GM12864 (cell line): Measurements from ENCODE around the gene COTL1.

Source experiments
- DNase-seq: peaks from one replicate; pipeline ENCODE4 v3.0.0-alpha.2; 2011; ENCODE audit warnings: low read depth
- H3K4me3 ChIP-seq: 2 replicates; pipeline ENCODE4 v1.5.1; 2011; ENCODE audit warnings: mild to moderate bottlenecking, low read depth, low read length, control low read depth
- CTCF ChIP-seq: IDR thresholded peaks from 2 replicates; pipeline ENCODE4 v1.5.1; 2011; ENCODE audit warnings: low read depth, mild to moderate bottlenecking, moderate library complexity, low read length, control low read depth, inconsistent platforms; ENCODE audit errors: missing control alignments

COTL1 gene

DNA sequence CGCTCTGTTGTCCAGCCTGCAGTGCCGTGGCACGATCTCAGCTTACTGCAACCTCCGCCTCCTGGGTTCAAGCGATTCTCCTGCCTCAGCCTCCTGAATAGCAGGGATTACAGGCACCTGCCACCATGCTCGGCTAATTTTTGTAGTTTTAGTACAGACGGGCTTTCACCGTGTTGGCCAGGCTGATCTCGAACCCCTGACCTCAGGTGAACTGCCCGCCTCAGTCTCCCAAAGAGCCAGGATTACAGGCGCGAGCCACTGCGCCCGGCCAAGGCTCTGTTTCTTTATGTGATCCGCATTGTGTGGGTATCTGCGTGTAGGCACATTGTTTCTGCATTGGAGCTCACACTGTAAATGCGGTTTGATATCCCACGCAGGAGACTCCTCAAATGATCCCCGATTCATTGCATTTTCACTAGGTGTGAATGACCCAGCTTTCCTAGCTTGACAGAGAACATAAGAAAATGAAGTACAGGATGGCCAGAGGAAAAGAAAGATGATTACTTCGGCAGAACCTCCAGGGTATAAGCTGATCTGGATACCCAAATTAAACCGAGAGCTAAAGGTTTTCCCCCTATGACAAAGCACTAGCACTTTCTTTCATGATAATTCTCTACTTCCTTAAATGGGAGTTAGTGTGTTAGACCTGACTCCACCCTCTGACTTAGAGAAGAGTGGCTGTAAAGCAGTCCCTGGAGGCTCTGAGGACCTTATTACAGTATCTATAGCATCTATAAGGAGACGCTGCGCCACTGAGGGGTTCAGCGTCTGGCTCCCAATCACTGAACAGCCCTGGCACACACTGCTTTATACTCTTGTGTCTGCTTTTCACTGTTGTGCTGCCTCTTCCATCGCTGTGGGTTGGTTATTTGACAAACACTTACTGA is 17.3 kb downstream of the COTL1 start:
- TF ChIP-seq CTCF = no peak
- peak; percentile 84 for DNase-seq
- H3K4me3 ChIP-seq = peak overlapping the region; percentile 52

GRCh38 chr16:84599521-84600202 is 18.2 kb downstream of the COTL1 start:
- DNase-seq = no peak
- TF ChIP-seq CTCF = no peak
- peak overlapping the region; percentile 52 for H3K4me3 ChIP-seq

DNA sequence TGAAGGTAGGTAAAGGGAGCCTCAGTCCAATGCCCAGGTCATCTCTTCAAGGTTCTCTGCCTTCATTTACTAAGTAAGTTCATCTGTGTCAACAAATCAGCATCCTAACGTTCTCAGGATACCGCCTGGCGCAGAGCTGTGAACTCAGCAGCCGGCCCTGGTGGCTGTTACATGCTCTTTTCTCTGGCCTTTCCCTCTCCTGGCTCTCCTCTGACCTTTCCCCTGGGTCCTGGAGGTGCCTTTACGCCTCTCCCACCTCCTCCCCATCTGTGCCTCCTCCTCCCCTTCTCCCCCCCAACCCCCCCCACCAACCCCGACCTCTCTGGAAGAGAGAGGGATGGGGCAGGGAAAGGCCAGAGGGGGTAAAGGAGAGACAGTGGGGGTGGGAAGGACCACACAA is 19.5 kb downstream of the COTL1 start:
- no peak for TF ChIP-seq CTCF
- DNase-seq = no peak
- H3K4me3 ChIP-seq = peak overlapping the region; percentile 17; the same call in 1 of the 2 replicates

GRCh38 chr16:84597931-84598351 is 19.9 kb downstream of the COTL1 start:
- TF ChIP-seq CTCF = no peak
- peak overlapping the region; percentile 19 for H3K4me3 ChIP-seq
- no peak for DNase-seq

DNA sequence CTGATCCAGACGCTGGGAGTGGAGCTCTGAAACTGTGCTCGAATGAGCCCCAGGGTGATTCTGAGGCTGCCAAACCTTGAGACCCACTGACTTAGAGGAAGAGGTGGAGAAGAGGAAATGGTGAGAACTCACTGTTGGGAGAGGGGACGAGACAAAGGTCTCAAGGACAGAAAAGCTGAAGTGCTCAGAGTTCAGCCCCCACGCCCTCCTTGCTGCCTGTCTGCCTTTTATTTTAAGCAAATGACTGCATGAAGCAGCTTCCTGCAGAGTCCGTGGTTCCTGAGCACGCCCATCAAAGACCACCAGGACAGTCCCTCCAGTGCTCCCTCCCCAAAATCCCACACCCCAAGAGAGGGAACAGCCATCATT is 20.4 kb downstream of the COTL1 start:
- peak overlapping the region; percentile 19 for H3K4me3 ChIP-seq
- no peak for TF ChIP-seq CTCF

GRCh38 chr16:84596801-84597527 is 20.9 kb downstream of the COTL1 start:
- H3K4me3 ChIP-seq = peak overlapping the region; percentile 19
- DNase-seq = no peak
- TF ChIP-seq CTCF = no peak

More for the DNA sequence above, 20.4 kb downstream of the COTL1 start:
- no peak for DNase-seq
